Caco-2 (cell line): ENCODE results near the gene BBOX1. TPM values are rescaled to one million over a fixed set of nuclear protein-coding genes. Genes with fewer than 3 reads are reported as not detected.
"Not testable (repeated sequence)": the region's sequence is repeated elsewhere in the genome, so short reads cannot be mapped to it uniquely, and the experiment has no call there.

Experiments
- BruUV-seq: library from RNA; stranded (reverse); fragments of 400-500 nt; replicated peaks from 2 replicates; lab custom pipeline; 2021; lab: Mats Ljungman, UMichigan
- CTCF ChIA-PET: fragments of 300-600 bp; sonication (Branson Sonifier 250); formaldehyde crosslinking; loops from one replicate; lab custom pipeline; 2022; ENCODE audit warnings: antibody characterized with exemption; lab: Charles Lee
- POLR2A ChIA-PET: fragments of 300-600 bp; sonication (Branson Sonifier 250); formaldehyde crosslinking; loops from one replicate; lab custom pipeline; 2022; ENCODE audit warnings: antibody characterized with exemption; lab: Charles Lee
- DNase-seq, 2 experiments: peaks; one replicate each; pipeline versions ENCODE4 v3.0.0 to v3.0.0-alpha.2; 2020 to 2022
- H3K27me3 ChIP-seq: replicated peaks from 2 replicates; pipeline ENCODE4 v1.6.0; 2011; ENCODE audit warnings: low read length; ENCODE audit not compliant: control insufficient read depth, insufficient read depth
- H3K36me3 ChIP-seq: 2 replicates; pipeline ENCODE4 v1.5.1; 2011; ENCODE audit warnings: low read length; ENCODE audit not compliant: control insufficient read depth, insufficient read depth
- H3K4me1 ChIP-seq: fragments of 250-450 bp; sonication (Bioruptor Pico); 2 replicates; pipeline ENCODE4 v1.5.1; 2020; ENCODE audit warnings: mild to moderate bottlenecking
- H3K4me3 ChIP-seq: 2 replicates; pipeline ENCODE4 v1.5.1; 2011; ENCODE audit warnings: low read depth, mild to moderate bottlenecking, control low read depth, low read length
- H3K9me3 ChIP-seq: fragments of 250-450 bp; sonication (Bioruptor Pico); 2 replicates; pipeline ENCODE4 v1.5.1; 2020; ENCODE audit warnings: mild to moderate bottlenecking, moderate library complexity
- H3K27ac Mint-ChIP-seq: one replicate; pipeline ENCODE4 v1.8.0; 2022; ENCODE audit warnings: mixed read lengths; ENCODE audit not compliant: unreplicated experiment
- H3K27me3 Mint-ChIP-seq: one replicate; pipeline ENCODE4 v1.8.0; 2022; ENCODE audit warnings: mixed read lengths; ENCODE audit not compliant: insufficient read depth, unreplicated experiment
- H3K36me3 Mint-ChIP-seq: one replicate; pipeline ENCODE4 v1.8.0; 2022; ENCODE audit warnings: mild to moderate bottlenecking, mixed read lengths; ENCODE audit not compliant: insufficient read depth, unreplicated experiment
- H3K4me1 Mint-ChIP-seq: one replicate; pipeline ENCODE4 v1.8.0; 2022; ENCODE audit warnings: low read depth, mixed read lengths; ENCODE audit not compliant: unreplicated experiment
- H3K4me3 Mint-ChIP-seq: one replicate; pipeline ENCODE4 v1.8.0; 2022; ENCODE audit warnings: mild to moderate bottlenecking, moderate library complexity, mixed read lengths; ENCODE audit not compliant: unreplicated experiment
- H3K9me3 Mint-ChIP-seq: one replicate; pipeline ENCODE4 v1.8.0; 2022; ENCODE audit warnings: mixed read lengths; ENCODE audit not compliant: unreplicated experiment
- intact Hi-C: fragments of 100-400 bp; cut with micrococcal nuclease; formaldehyde crosslinking; loops from one replicate; pipeline ENCODE4 v1.10.0; 2022; ENCODE audit not compliant: unreplicated experiment
- total RNA-seq: library from RNA; stranded (reverse); gene quantifications from 2 replicates; pipeline ENCODE4 v1.2.3, GENCODE V29; 2022
- TF ChIP-seq, protein P1 (sequence below), 2 experiments: fragments of 200-600 bp in 1 of 2; IDR thresholded peaks; 1 replicate in 1 of 2; 2 replicates in 1 of 2; pipeline versions ENCODE4 v1.5.1 to v1.8.0; 2011 to 2022; ENCODE audit warnings: antibody characterized with exemption in 1 of 2, control low read depth in 1 of 2, inconsistent platforms in 1 of 2, low read depth in 1 of 2, low read length in 1 of 2, mild to moderate bottlenecking in 1 of 2, moderate library complexity in 1 of 2; ENCODE audit not compliant: insufficient read depth in 1 of 2, severe bottlenecking in 1 of 2, unreplicated experiment in 1 of 2

Gene BBOX1
- total RNA-seq, 1 experiment from 2014 or later, result not detected

DNA sequence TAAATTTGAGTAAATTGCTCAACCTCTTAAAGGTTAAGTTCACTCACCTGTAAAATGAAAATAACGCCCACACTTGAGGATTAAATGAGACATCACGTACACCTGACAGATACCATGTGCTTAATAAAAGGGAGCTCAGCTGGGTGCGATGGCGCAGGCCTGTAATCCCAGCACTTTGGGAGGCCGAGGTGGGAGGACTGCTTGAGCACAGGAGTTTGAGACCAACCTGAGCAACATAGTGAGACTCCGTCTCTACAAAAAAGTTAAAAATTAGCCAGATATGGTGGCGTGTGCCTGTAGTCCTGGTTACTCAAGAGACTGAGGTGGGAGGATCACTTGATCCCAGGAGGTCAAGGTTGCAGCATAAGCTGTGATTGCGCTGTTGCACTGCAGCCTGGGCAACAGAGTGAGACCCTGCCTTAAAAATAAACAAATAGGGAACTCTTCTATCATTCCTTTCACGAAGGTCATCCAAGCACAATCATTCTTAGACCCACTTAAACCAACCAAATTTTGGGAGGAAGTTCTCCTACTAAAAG lies 134.1 kb downstream of the BBOX1 start:
- Mint-ChIP-seq H3K27ac (no peak overlapping the region), H3K36me3 (no peaks in the 10 kb centered on the region), H3K27me3 (peaks cover 4% of the 10 kb centered on the region), H3K9me3 (no peaks in the 10 kb centered on the region), H3K4me3 (no peak overlapping the region), H3K4me1 (peaks cover 25% of the 10 kb centered on the region)
- peaks cover 20% of the 10 kb centered on the region for H3K4me1 ChIP-seq
- POLR2A ChIA-PET, result no interaction called here
- no peaks in the 10 kb centered on the region for H3K27me3 ChIP-seq
- CTCF ChIA-PET, result no interaction called here
- no peaks in the 10 kb centered on the region for H3K36me3 ChIP-seq
- H3K9me3 ChIP-seq, result no peaks in the 10 kb centered on the region; the same call in 1 of the 2 replicates
- BruUV-seq, result no TSS peak
- TF ChIP-seq, protein P1, sequence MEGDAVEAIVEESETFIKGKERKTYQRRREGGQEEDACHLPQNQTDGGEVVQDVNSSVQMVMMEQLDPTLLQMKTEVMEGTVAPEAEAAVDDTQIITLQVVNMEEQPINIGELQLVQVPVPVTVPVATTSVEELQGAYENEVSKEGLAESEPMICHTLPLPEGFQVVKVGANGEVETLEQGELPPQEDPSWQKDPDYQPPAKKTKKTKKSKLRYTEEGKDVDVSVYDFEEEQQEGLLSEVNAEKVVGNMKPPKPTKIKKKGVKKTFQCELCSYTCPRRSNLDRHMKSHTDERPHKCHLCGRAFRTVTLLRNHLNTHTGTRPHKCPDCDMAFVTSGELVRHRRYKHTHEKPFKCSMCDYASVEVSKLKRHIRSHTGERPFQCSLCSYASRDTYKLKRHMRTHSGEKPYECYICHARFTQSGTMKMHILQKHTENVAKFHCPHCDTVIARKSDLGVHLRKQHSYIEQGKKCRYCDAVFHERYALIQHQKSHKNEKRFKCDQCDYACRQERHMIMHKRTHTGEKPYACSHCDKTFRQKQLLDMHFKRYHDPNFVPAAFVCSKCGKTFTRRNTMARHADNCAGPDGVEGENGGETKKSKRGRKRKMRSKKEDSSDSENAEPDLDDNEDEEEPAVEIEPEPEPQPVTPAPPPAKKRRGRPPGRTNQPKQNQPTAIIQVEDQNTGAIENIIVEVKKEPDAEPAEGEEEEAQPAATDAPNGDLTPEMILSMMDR (IDR thresholded peaks at IDR 0.05; ENCODE audit: insufficient read depth in 1 of 2, low read depth in 1 of 2, low read length in 1 of 2, severe bottlenecking in 1 of 2, unreplicated experiment in 1 of 2), result no peak
- H3K4me3 ChIP-seq, result no peak overlapping the region
- intact Hi-C loops, result loop anchor here (5.0 kb wide), 1 partner anchor 298 kb away; the partner anchor contains the start of gene LGR4
- DNase-seq, result no peak

DNA sequence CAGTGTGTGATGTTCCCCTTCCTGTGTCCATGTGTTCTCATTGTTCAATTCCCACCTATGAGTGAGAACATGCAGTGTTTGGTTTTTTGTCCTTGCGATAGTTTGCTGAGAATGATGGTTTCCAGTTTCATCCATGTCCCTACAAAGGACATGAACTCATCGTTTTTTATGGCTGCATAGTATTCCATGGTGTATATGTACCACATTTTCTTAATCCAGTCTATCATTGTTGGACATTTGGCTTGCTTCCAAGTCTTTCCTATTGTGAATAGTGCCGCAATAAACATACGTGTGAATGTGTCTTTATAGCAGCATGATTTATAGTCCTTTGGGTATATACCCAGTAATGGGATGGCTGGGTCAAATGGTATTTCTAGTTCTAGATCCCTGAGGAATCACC lies 134.9 kb downstream of the BBOX1 start:
- H3K27me3 Mint-ChIP-seq, H3K9me3 Mint-ChIP-seq, H3K36me3 ChIP-seq, H3K27ac Mint-ChIP-seq, H3K9me3 ChIP-seq, H3K4me3 Mint-ChIP-seq, H3K36me3 Mint-ChIP-seq, CTCF ChIA-PET, H3K27me3 ChIP-seq, BruUV-seq, H3K4me3 ChIP-seq, intact Hi-C loops, POLR2A ChIA-PET, DNase-seq: not testable (repeated sequence)
- peaks cover 25% of the 10 kb centered on the region for H3K4me1 Mint-ChIP-seq
- H3K4me1 ChIP-seq, result peaks cover 20% of the 10 kb centered on the region

Other genes with a start within 250 kb of the BBOX1 start
- 0.16 TPM in 1 of 2 replicates, not detected in the other for gene FIBIN, start 46.7 kb upstream of the BBOX1 start, total RNA-seq